ENCODE data around the gene ZNF516.

The ZNF516 gene

GRCh38 chr18:76498064-76498463 is 3.0 kb upstream of the ZNF516 start:
- TF ChIP-seq ZBTB7A (IDR thresholded peaks at IDR 0.05; ENCODE audit: low read depth) (no peak), RAD21 (IDR thresholded peaks at IDR 0.05; ENCODE audit: low read depth) (no peak), TAF1 (IDR thresholded peaks at IDR 0.05; ENCODE audit: low read depth) (no peak), EP300 (IDR thresholded peaks at IDR 0.05; ENCODE audit: borderline replicate concordance) (no peak), CREB1 (IDR thresholded peaks at IDR 0.05; ENCODE audit: low read depth) (no peak), CEBPB (IDR thresholded peaks at IDR 0.05) (no peak), EGR1 (IDR thresholded peaks at IDR 0.05) (no peak), REST (IDR thresholded peaks at IDR 0.05; ENCODE audit: low read depth) (no peak), YY1 (IDR thresholded peaks at IDR 0.05; ENCODE audit: low read depth) (no peak), TEAD4 (IDR thresholded peaks at IDR 0.05) (no peak), NFIC (IDR thresholded peaks at IDR 0.05) (no peak)

GRCh38 chr18:76497021-76497420 is 2.0 kb upstream of the ZNF516 start:
- TF ChIP-seq RAD21 (IDR thresholded peaks at IDR 0.05; ENCODE audit: low read depth): no peak
- no peak for TF ChIP-seq REST (IDR thresholded peaks at IDR 0.05; ENCODE audit: low read depth)
- TF ChIP-seq MAX (IDR thresholded peaks at IDR 0.05): no peak
- TF ChIP-seq TAF1 (IDR thresholded peaks at IDR 0.05; ENCODE audit: low read depth): no peak
- no peak for TF ChIP-seq NFIC (IDR thresholded peaks at IDR 0.05)
- no peak for TF ChIP-seq CEBPB (IDR thresholded peaks at IDR 0.05)
- TF ChIP-seq USF1 (IDR thresholded peaks at IDR 0.05): no peak
- no peak for TF ChIP-seq TEAD4 (IDR thresholded peaks at IDR 0.05)
- TF ChIP-seq YY1 (IDR thresholded peaks at IDR 0.05; ENCODE audit: low read depth): no peak
- TF ChIP-seq TCF12 (IDR thresholded peaks at IDR 0.05; ENCODE audit: low read depth): no peak
- no peak for TF ChIP-seq EP300 (IDR thresholded peaks at IDR 0.05; ENCODE audit: borderline replicate concordance)
- TF ChIP-seq FOXM1 (IDR thresholded peaks at IDR 0.05; ENCODE audit: borderline replicate concordance, low read depth): no peak

- 0 out of 2 replicates have a peak, but pooled peaks have one; percentile 1 for TF ChIP-seq TAF1 (IDR thresholded peaks at IDR 0.05; ENCODE audit: low read depth)
- TF ChIP-seq MAX (IDR thresholded peaks at IDR 0.05): peak; percentile 51
- TF ChIP-seq NFIC (IDR thresholded peaks at IDR 0.05): no peak
- TF ChIP-seq CEBPB (IDR thresholded peaks at IDR 0.05): no peak
- TF ChIP-seq USF1 (IDR thresholded peaks at IDR 0.05): no peak
- TF ChIP-seq TCF12 (IDR thresholded peaks at IDR 0.05; ENCODE audit: low read depth): no peak
- TF ChIP-seq REST (IDR thresholded peaks at IDR 0.05; ENCODE audit: low read depth): no peak
- TF ChIP-seq EGR1 (IDR thresholded peaks at IDR 0.05): no peak
These were observed 1.3 kb upstream of the ZNF516 start for GRCh38 chr18:76496194-76496890.

- TF ChIP-seq TCF12 (IDR thresholded peaks at IDR 0.05; ENCODE audit: low read depth) (no peak), MAX (IDR thresholded peaks at IDR 0.05) (no peak), EP300 (IDR thresholded peaks at IDR 0.05; ENCODE audit: borderline replicate concordance) (no peak), TAF1 (IDR thresholded peaks at IDR 0.05; ENCODE audit: low read depth) (peak; percentile 3; the same call in 1 of the 2 replicates), REST (IDR thresholded peaks at IDR 0.05; ENCODE audit: low read depth) (no peak), NFIC (IDR thresholded peaks at IDR 0.05) (no peak), CREB1 (IDR thresholded peaks at IDR 0.05; ENCODE audit: low read depth) (no peak), USF1 (IDR thresholded peaks at IDR 0.05) (no peak), ZBTB7A (IDR thresholded peaks at IDR 0.05; ENCODE audit: low read depth) (peak; percentile 82)
These were observed 572 bp upstream of the ZNF516 start for GRCh38 chr18:76495435-76496193.
